Cardiac fibroblast (primary cell): ENCODE data around the gene ROBO3.

Source experiments
- DNase-seq, 2 donors: peaks; one replicate each; pipeline versions ENCODE4 v3.0.0 to v3.0.0-alpha.2; 2010; ENCODE audit warnings: low read depth in 2 of 2
- H3K4me3 ChIP-seq, 2 donors: replicated peaks in 1 of 2; 1 replicate in 1 of 2; 2 replicates in 1 of 2; pipeline ENCODE4 v1.5.1; 2011; ENCODE audit warnings: low read depth in 2 of 2, low read length in 2 of 2, mild to moderate bottlenecking in 2 of 2, moderate library complexity in 1 of 2
- CTCF ChIP-seq: IDR thresholded peaks from one replicate; pipeline ENCODE4 v1.5.1; 2011; ENCODE audit warnings: low read depth, mild to moderate bottlenecking, low read length, inconsistent platforms

The ROBO3 gene

GRCh38 chr11:124829986-124830385 is 35.2 kb upstream of the ROBO3 start:
- peak in 1 of 2 donors; percentile 36 for DNase-seq
- no peak overlapping the region for H3K4me3 ChIP-seq
- TF ChIP-seq CTCF: no peak

GRCh38 chr11:124830749-124831148 is 34.5 kb upstream of the ROBO3 start:
- H3K4me3 ChIP-seq: no peak overlapping the region
- TF ChIP-seq CTCF: no peak
- no peak for DNase-seq

- DNase-seq: no peak
These were observed 33.3 kb upstream of the ROBO3 start for GRCh38 chr11:124831897-124832296.

GRCh38 chr11:124832571-124832970 is 32.7 kb upstream of the ROBO3 start:
- H3K4me3 ChIP-seq: no peak overlapping the region
- no peak for DNase-seq
- no peak for TF ChIP-seq CTCF

More at GRCh38 chr11:124831897-124832296, 33.3 kb upstream of the ROBO3 start:
- no peak for TF ChIP-seq CTCF
- no peak overlapping the region for H3K4me3 ChIP-seq

- TF ChIP-seq CTCF: no peak
- H3K4me3 ChIP-seq: no peak overlapping the region
- no peak for DNase-seq
These were observed 30.6 kb upstream of the ROBO3 start for GRCh38 chr11:124834526-124835180.

GRCh38 chr11:124835918-124836317 is 29.3 kb upstream of the ROBO3 start:
- TF ChIP-seq CTCF: no peak
- no peak for DNase-seq
- no peak overlapping the region for H3K4me3 ChIP-seq

- DNase-seq: peak; percentile 93 to 94
These were observed 27.8 kb upstream of the ROBO3 start for GRCh38 chr11:124837491-124837856.

More at GRCh38 chr11:124837491-124837856, 27.8 kb upstream of the ROBO3 start:
- TF ChIP-seq CTCF: peak; percentile 64
- H3K4me3 ChIP-seq: no peak overlapping the region
